NCI-H1048 (cell line): Measurements from ENCODE around the gene RNF157.
A peak's percentile ranks its signal among the peaks of the same experiment; 100 is the strongest.

Experiments used
- DNase-seq: peaks from one replicate; lab custom pipeline; 2025; lab: John Stamatoyannopoulos, UW

Gene RNF157

GRCh38 chr17:76123191-76123499 lies 117.1 kb downstream of the RNF157 start:
- no peak for DNase-seq

GRCh38 chr17:76122431-76123190 lies 117.7 kb downstream of the RNF157 start:
- no peak for DNase-seq

- no peak for DNase-seq
Observed at GRCh38 chr17:76121932-76122430, 118.3 kb downstream of the RNF157 start.

- no peak for DNase-seq
Observed at GRCh38 chr17:76120658-76121008, 119.7 kb downstream of the RNF157 start.

- no peak for DNase-seq
Observed at GRCh38 chr17:76119409-76120371, 120.6 kb downstream of the RNF157 start.

- no peak for DNase-seq
Observed at GRCh38 chr17:76115138-76115754, 125.0 kb downstream of the RNF157 start.

- no peak for DNase-seq
Observed at GRCh38 chr17:76111956-76112355, 128.3 kb downstream of the RNF157 start.

GRCh38 chr17:76107509-76107908 lies 132.8 kb downstream of the RNF157 start:
- DNase-seq = no peak

GRCh38 chr17:76106703-76107102 lies 133.6 kb downstream of the RNF157 start:
- DNase-seq = no peak

GRCh38 chr17:76104896-76105231 lies 135.4 kb downstream of the RNF157 start:
- DNase-seq = no peak

GRCh38 chr17:76104140-76104895 lies 136.0 kb downstream of the RNF157 start:
- no peak for DNase-seq

GRCh38 chr17:76103274-76104139 lies 136.8 kb downstream of the RNF157 start, which contains the start of gene EXOC7:
TSS of gene EXOC7 (minus strand) at chr17:76103787. CDS start at chr17:76103692, 95 bp downstream.
- DNase-seq = peak; percentile 84

GRCh38 chr17:76102944-76103273 lies 137.4 kb downstream of the RNF157 start:
- no peak for DNase-seq

GRCh38 chr17:76097716-76098295 lies 142.5 kb downstream of the RNF157 start:
- DNase-seq = no peak

- DNase-seq = no peak
Observed at GRCh38 chr17:76095943-76096342, 144.3 kb downstream of the RNF157 start.

- no peak for DNase-seq
Observed at GRCh38 chr17:76094046-76094445, 146.2 kb downstream of the RNF157 start.

- no peak for DNase-seq
Observed at GRCh38 chr17:76092526-76093413, 147.5 kb downstream of the RNF157 start.
